Astrocyte (in vitro differentiated cells and primary cell): ENCODE measurements around the gene CERCAM. TPM values are rescaled to one million over a fixed set of nuclear protein-coding genes. Genes with fewer than 3 reads are reported as not detected.

Experiments
- DNase-seq: peaks from one replicate; pipeline ENCODE4 v3.0.0-alpha.2; 2010; ENCODE audit warnings: low read depth
- FAIRE-seq: peaks from 2 replicates; lab custom pipeline; 2011; peaks lifted over from hg19 to GRCh38; lab: Jason Lieb, UNC
- H2AFZ ChIP-seq: 2 replicates; pipeline ENCODE4 v1.6.0; 2012; ENCODE audit warnings: low read depth, low read length, inconsistent platforms
- H3K27ac ChIP-seq: 2 replicates; pipeline ENCODE4 v1.5.1; 2011; ENCODE audit warnings: low read depth, low read length, inconsistent platforms
- H3K27me3 ChIP-seq: 2 replicates; pipeline ENCODE4 v1.6.0; 2011; ENCODE audit warnings: low read length, inconsistent platforms; ENCODE audit not compliant: insufficient read depth
- H3K36me3 ChIP-seq: 2 replicates; pipeline ENCODE4 v1.5.1; 2011; ENCODE audit warnings: low read length, inconsistent platforms; ENCODE audit not compliant: insufficient read depth
- H3K4me1 ChIP-seq: 2 replicates; pipeline ENCODE4 v1.5.1; 2011; ENCODE audit warnings: low read length, inconsistent platforms; ENCODE audit not compliant: insufficient read depth
- H3K4me2 ChIP-seq: 2 replicates; pipeline ENCODE4 v1.6.0; 2012; ENCODE audit warnings: low read length, inconsistent platforms
- H3K4me3 ChIP-seq: 2 replicates; pipeline ENCODE4 v1.5.1; 2011; ENCODE audit warnings: low read depth, mild to moderate bottlenecking, low read length, inconsistent platforms; ENCODE audit not compliant: insufficient read depth
- H3K79me2 ChIP-seq: 2 replicates; pipeline ENCODE4 v1.6.0; 2012; ENCODE audit warnings: mild to moderate bottlenecking, low read length, inconsistent platforms; ENCODE audit not compliant: insufficient read depth
- H3K9ac ChIP-seq: 2 replicates; pipeline ENCODE4 v1.6.0; 2012; ENCODE audit warnings: mild to moderate bottlenecking, low read length, inconsistent platforms
- H3K9me3 ChIP-seq: 2 replicates; pipeline ENCODE4 v1.5.1; 2012; ENCODE audit warnings: low read depth, mild to moderate bottlenecking, low read length, inconsistent platforms; ENCODE audit not compliant: insufficient read depth
- H4K20me1 ChIP-seq: 2 replicates; pipeline ENCODE4 v1.6.0; 2012; ENCODE audit warnings: low read length, inconsistent platforms; ENCODE audit not compliant: insufficient read depth
- H3K27ac Mint-ChIP-seq: one replicate; pipeline ENCODE4 v1.8.0; 2021; ENCODE audit warnings: mild to moderate bottlenecking, mixed read lengths; ENCODE audit not compliant: unreplicated experiment
- H3K27me3 Mint-ChIP-seq: one replicate; pipeline ENCODE4 v1.8.0; 2021; ENCODE audit warnings: low read depth, mixed read lengths; ENCODE audit not compliant: unreplicated experiment
- H3K36me3 Mint-ChIP-seq: one replicate; pipeline ENCODE4 v1.8.0; 2021; ENCODE audit warnings: low read depth, mixed read lengths; ENCODE audit not compliant: unreplicated experiment
- H3K4me1 Mint-ChIP-seq: one replicate; pipeline ENCODE4 v1.8.0; 2021; ENCODE audit warnings: low read depth, mixed read lengths; ENCODE audit not compliant: unreplicated experiment
- H3K4me3 Mint-ChIP-seq: one replicate; pipeline ENCODE4 v1.8.0; 2021; ENCODE audit warnings: mild to moderate bottlenecking, moderate library complexity, mixed read lengths; ENCODE audit not compliant: unreplicated experiment
- H3K9me3 Mint-ChIP-seq: one replicate; pipeline ENCODE4 v1.8.0; 2021; ENCODE audit warnings: mild to moderate bottlenecking, mixed read lengths; ENCODE audit not compliant: unreplicated experiment
- EZH2 ChIP-seq: IDR thresholded peaks from 2 replicates; pipeline ENCODE4 v1.6.1; 2012; ENCODE audit warnings: mild to moderate bottlenecking, low read length, inconsistent platforms; ENCODE audit not compliant: insufficient read depth
- total RNA-seq: library from RNA; stranded (reverse); gene quantifications from 2 replicates; pipeline ENCODE4 v1.2.1, GENCODE V29; 2021
- TF ChIP-seq, protein P1 (sequence below): IDR thresholded peaks from 2 replicates; pipeline ENCODE4 v1.5.1; 2011; ENCODE audit warnings: low read depth, mild to moderate bottlenecking, inconsistent platforms, low read length, moderate library complexity; ENCODE audit not compliant: insufficient read depth

Gene CERCAM
- total RNA-seq, 1 donor from 2014 or later, result 66.1 TPM

DNA sequence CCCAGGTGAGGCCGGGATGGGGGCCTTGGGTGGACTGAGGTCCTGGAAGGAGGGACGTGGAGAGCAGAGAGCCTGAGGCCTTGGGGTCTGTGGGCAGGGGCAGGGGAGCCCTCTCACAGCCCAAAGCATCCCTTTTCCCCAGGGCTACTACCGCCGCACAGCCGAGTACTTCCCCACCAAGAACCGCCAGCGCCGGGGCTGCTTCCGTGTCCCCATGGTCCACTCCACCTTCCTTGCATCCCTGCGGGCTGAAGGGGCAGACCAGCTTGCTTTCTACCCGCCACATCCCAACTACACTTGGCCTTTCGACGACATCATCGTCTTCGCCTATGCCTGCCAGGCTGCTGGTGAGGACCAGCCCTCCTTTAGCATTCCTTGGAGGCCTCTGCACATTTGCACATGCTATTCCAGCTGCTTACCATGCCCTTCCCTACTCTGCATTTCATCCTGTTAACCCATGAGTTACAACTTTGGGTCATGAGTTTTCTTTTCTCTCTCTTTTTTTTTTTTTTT, 3.7 kb downstream of the CERCAM start:
- Mint-ChIP-seq H3K27ac (no peak overlapping the region), H3K4me3 (no peak overlapping the region), H3K36me3 (peaks cover 16% of the 10 kb centered on the region), H3K9me3 (no peaks in the 10 kb centered on the region), H3K27me3 (no peaks in the 10 kb centered on the region), H3K4me1 (peaks cover 3% of the 10 kb centered on the region)
- peaks cover 3% of the 10 kb centered on the region for H3K36me3 ChIP-seq
- no peak overlapping the region for H3K4me2 ChIP-seq
- no peak overlapping the region for H3K27ac ChIP-seq
- no peak for FAIRE-seq
- no peak for DNase-seq
- H2AFZ ChIP-seq, result no peak overlapping the region
- no peaks in the 10 kb centered on the region for H3K9me3 ChIP-seq
- no peak overlapping the region for H3K4me3 ChIP-seq
- TF ChIP-seq EZH2, result no peak
- TF ChIP-seq, protein P1, sequence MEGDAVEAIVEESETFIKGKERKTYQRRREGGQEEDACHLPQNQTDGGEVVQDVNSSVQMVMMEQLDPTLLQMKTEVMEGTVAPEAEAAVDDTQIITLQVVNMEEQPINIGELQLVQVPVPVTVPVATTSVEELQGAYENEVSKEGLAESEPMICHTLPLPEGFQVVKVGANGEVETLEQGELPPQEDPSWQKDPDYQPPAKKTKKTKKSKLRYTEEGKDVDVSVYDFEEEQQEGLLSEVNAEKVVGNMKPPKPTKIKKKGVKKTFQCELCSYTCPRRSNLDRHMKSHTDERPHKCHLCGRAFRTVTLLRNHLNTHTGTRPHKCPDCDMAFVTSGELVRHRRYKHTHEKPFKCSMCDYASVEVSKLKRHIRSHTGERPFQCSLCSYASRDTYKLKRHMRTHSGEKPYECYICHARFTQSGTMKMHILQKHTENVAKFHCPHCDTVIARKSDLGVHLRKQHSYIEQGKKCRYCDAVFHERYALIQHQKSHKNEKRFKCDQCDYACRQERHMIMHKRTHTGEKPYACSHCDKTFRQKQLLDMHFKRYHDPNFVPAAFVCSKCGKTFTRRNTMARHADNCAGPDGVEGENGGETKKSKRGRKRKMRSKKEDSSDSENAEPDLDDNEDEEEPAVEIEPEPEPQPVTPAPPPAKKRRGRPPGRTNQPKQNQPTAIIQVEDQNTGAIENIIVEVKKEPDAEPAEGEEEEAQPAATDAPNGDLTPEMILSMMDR, result no peak
- H3K9ac ChIP-seq, result no peak overlapping the region
- no peaks in the 10 kb centered on the region for H3K27me3 ChIP-seq
- peaks cover 12% of the 10 kb centered on the region for H3K79me2 ChIP-seq
- H3K4me1 ChIP-seq, result peaks cover 25% of the 10 kb centered on the region
- H4K20me1 ChIP-seq, result no peaks in the 10 kb centered on the region

DNA sequence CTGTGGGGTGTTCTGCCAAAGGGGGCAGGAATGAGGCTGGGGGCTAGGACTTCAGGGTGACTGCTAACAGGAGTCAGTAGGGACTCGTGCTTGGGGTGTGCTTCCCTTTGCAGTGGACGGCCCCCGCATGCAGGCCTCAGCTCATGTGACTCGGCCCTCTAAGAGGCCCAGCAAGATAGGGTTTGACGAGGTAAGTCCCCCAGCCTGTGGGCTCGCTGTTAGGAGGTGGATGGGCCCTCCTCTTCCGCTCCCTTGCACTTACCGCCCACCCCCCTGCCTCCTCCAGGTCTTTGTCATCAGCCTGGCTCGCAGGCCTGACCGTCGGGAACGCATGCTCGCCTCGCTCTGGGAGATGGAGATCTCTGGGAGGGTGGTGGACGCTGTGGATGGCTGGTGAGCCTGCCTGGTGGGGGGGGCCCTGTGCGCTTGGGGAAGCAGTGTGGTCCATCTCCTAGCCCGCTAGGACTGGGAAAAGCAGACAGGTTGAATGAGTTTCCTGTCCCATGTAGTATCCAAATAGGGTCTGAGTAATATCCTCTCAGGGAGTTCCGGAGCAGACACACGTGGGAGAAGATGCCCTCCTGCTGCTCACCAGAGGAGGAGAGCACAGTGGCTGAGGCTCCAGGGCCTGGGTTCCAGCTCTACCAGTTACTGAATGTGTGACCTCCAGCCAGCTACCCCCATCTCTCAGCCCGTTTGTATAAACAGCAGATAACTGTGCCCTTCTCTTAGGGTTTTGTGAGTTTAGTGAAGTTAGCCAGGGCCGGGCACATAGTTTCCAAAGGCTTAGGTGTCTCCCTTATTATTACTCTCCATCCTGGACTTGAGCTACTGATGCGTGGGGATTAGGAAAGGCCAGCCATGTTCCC, 8.2 kb downstream of the CERCAM start:
- TF ChIP-seq, protein P1, result no peak
- TF ChIP-seq EZH2, result no peak
- Histone ChIP-seq H3K27ac (peak overlapping the region; percentile 74), H3K4me1 (peaks cover 16% of the 10 kb centered on the region), H4K20me1 (no peaks in the 10 kb centered on the region), H3K4me3 (no peak overlapping the region), H2AFZ (peak overlapping the region; percentile 64), H3K9ac (peak overlapping the region; percentile 41), H3K4me2 (peak overlapping the region; percentile 69), H3K27me3 (no peaks in the 10 kb centered on the region), H3K36me3 (no peaks in the 10 kb centered on the region), H3K9me3 (no peaks in the 10 kb centered on the region), H3K79me2 (no peaks in the 10 kb centered on the region)
- DNase-seq, result peak; percentile 70
- no peaks in the 10 kb centered on the region for H3K9me3 Mint-ChIP-seq
- FAIRE-seq, result no peak
- no peaks in the 10 kb centered on the region for H3K4me1 Mint-ChIP-seq
- peaks cover 15% of the 10 kb centered on the region for H3K36me3 Mint-ChIP-seq
- H3K4me3 Mint-ChIP-seq, result no peak overlapping the region
- no peaks in the 10 kb centered on the region for H3K27me3 Mint-ChIP-seq
- H3K27ac Mint-ChIP-seq, result no peak overlapping the region
